ENCODE data around the gene SYT13.

The SYT13 gene

GRCh38 chr11:45205978-45206377, 80.2 kb downstream of the SYT13 start:
- TF ChIP-seq ISL1 (CRISPR knock-in tag; IDR thresholded peaks at IDR 0.05) (no peak), BACH2 (CRISPR knock-in tag; IDR thresholded peaks at IDR 0.05; ENCODE audit: borderline replicate concordance) (no peak), ZFP3 (CRISPR knock-in tag; IDR thresholded peaks at IDR 0.05) (no peak), ZFP30 (CRISPR knock-in tag; IDR thresholded peaks at IDR 0.05) (no peak), GLIS3 (CRISPR knock-in tag; IDR thresholded peaks at IDR 0.05) (no peak)
- no peak for ATAC-seq

- TF ChIP-seq TCF4 (CRISPR knock-in tag; IDR thresholded peaks at IDR 0.05; ENCODE audit: borderline replicate concordance): no peak
- no peak for TF ChIP-seq CREB5 (CRISPR knock-in tag; IDR thresholded peaks at IDR 0.05; ENCODE audit: low read depth)
- TF ChIP-seq ZNF565 (CRISPR knock-in tag; conservative IDR thresholded peaks at IDR 0.05; ENCODE audit: low read depth): no peak
- no peak for TF ChIP-seq ISL1 (CRISPR knock-in tag; IDR thresholded peaks at IDR 0.05)
- no peak for TF ChIP-seq CSRNP3 (CRISPR knock-in tag; IDR thresholded peaks at IDR 0.05)
- TF ChIP-seq ZFP3 (CRISPR knock-in tag; IDR thresholded peaks at IDR 0.05): no peak
- TF ChIP-seq RARB (CRISPR knock-in tag; IDR thresholded peaks at IDR 0.05): no peak
- no peak for TF ChIP-seq BACH2 (CRISPR knock-in tag; IDR thresholded peaks at IDR 0.05; ENCODE audit: borderline replicate concordance)
- TF ChIP-seq ARNTL (CRISPR knock-in tag; IDR thresholded peaks at IDR 0.05; ENCODE audit: borderline replicate concordance, low read depth): no peak
- no peak for TF ChIP-seq ZNF70 (CRISPR knock-in tag; IDR thresholded peaks at IDR 0.05)
- no peak for TF ChIP-seq ZFP30 (CRISPR knock-in tag; IDR thresholded peaks at IDR 0.05)
- ATAC-seq: no peak
These were observed 81.4 kb downstream of the SYT13 start for GRCh38 chr11:45204761-45205160.

- no peak for ATAC-seq
- TF ChIP-seq ZFP3 (CRISPR knock-in tag; IDR thresholded peaks at IDR 0.05): no peak
- TF ChIP-seq ZNF70 (CRISPR knock-in tag; IDR thresholded peaks at IDR 0.05): no peak
- no peak for TF ChIP-seq OSR1 (CRISPR knock-in tag; IDR thresholded peaks at IDR 0.05)
- TF ChIP-seq ESRRG (CRISPR knock-in tag; IDR thresholded peaks at IDR 0.05): no peak
- no peak for TF ChIP-seq ARNTL (CRISPR knock-in tag; IDR thresholded peaks at IDR 0.05; ENCODE audit: borderline replicate concordance, low read depth)
- no peak for TF ChIP-seq ISL1 (CRISPR knock-in tag; IDR thresholded peaks at IDR 0.05)
- no peak for TF ChIP-seq ZFP30 (CRISPR knock-in tag; IDR thresholded peaks at IDR 0.05)
These were observed 92.4 kb downstream of the SYT13 start for GRCh38 chr11:45193695-45194094.

All from SK-N-SH treated with all-trans-retinoic acid at 6 μM for 48 hours (cell line).